Measurements from ENCODE around the gene MPDU1. TPM values are rescaled to one million over a fixed set of nuclear protein-coding genes. Genes with fewer than 3 reads are reported as not detected.
"Not testable (repeated sequence)": the region's sequence is repeated elsewhere in the genome, so short reads cannot be mapped to it uniquely, and the experiment has no call there.

MPDU1 gene
- total RNA-seq, 1 experiment from 2014 or later, result 34.6 TPM

GRCh38 chr17:7590743-7591142, 7.1 kb downstream of the MPDU1 start:
- DNase-seq, result no peak
- no peaks in the 10 kb centered on the region for H3K9me3 Mint-ChIP-seq (ENCODE audit: low read depth, unreplicated experiment)
- CTCF ChIA-PET, result no interaction called here
- H3K4me3 Mint-ChIP-seq (ENCODE audit: low read depth, unreplicated experiment), result no peak overlapping the region
- H3K27me3 Mint-ChIP-seq (ENCODE audit: unreplicated experiment), result no peaks in the 10 kb centered on the region
- peak overlapping the region; percentile 6 for H3K27ac Mint-ChIP-seq (ENCODE audit: unreplicated experiment)
- peaks cover 52% of the 10 kb centered on the region for H3K36me3 Mint-ChIP-seq (ENCODE audit: insufficient read depth, unreplicated experiment)
- TF ChIP-seq CTCF (IDR thresholded peaks at IDR 0.05; ENCODE audit: unreplicated experiment), result no peak
- intact Hi-C loops (cut with micrococcal nuclease; ENCODE audit: unreplicated experiment), result no loop called here
- no peaks in the 10 kb centered on the region for H3K4me1 Mint-ChIP-seq (ENCODE audit: low read depth, unreplicated experiment)
- BruUV-seq (replicated peaks), result no TSS peak

GRCh38 chr17:7591596-7591995, 7.9 kb downstream of the MPDU1 start:
- no peak for DNase-seq
- peaks cover 56% of the 10 kb centered on the region for H3K36me3 Mint-ChIP-seq (ENCODE audit: insufficient read depth, unreplicated experiment)
- no peak overlapping the region for H3K27ac Mint-ChIP-seq (ENCODE audit: unreplicated experiment)
- TF ChIP-seq CTCF (IDR thresholded peaks at IDR 0.05; ENCODE audit: unreplicated experiment), result no peak
- H3K9me3 Mint-ChIP-seq (ENCODE audit: low read depth, unreplicated experiment), result no peaks in the 10 kb centered on the region
- BruUV-seq (replicated peaks), result no TSS peak
- H3K27me3 Mint-ChIP-seq (ENCODE audit: unreplicated experiment), result no peaks in the 10 kb centered on the region
- CTCF ChIA-PET, result no interaction called here
- intact Hi-C loops (cut with micrococcal nuclease; ENCODE audit: unreplicated experiment), result no loop called here
- no peak overlapping the region for H3K4me3 Mint-ChIP-seq (ENCODE audit: low read depth, unreplicated experiment)
- H3K4me1 Mint-ChIP-seq (ENCODE audit: low read depth, unreplicated experiment), result no peaks in the 10 kb centered on the region

DNA sequence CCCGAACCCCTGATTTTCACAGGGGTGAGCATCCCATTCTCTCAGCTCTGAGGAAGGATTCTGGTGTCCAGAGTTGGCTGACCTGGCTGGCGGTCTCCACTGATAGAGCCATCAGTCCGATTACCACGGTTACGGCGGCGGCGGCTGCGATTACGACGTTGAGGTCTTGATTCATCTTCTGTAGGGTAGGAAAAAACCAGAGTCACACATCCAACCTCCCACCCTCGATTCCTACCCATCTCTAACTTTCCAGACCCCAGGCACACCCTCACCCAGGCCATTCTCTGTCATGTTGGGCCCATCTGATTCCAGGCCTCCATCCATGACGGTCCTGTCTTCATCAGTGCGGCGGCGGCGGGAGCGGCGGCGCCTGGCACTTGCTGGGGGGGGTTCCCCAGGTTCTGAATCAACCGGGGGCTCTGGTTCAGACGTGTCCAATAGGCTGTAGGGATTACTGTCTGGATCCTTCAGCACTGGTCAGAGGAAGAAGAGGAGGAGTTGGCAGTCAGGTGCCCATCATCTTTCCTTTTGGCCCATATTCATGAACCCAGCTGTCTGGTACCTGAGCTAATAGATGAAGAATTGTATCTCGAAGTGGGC, 8.9 kb downstream of the MPDU1 start:
- H3K4me3 Mint-ChIP-seq (ENCODE audit: low read depth, unreplicated experiment), result no peak overlapping the region
- BruUV-seq (replicated peaks), result TSS peak; percentile 24
- no peaks in the 10 kb centered on the region for H3K9me3 Mint-ChIP-seq (ENCODE audit: low read depth, unreplicated experiment)
- H3K27ac Mint-ChIP-seq (ENCODE audit: unreplicated experiment), result no peak overlapping the region
- peaks cover 51% of the 10 kb centered on the region for H3K36me3 Mint-ChIP-seq (ENCODE audit: insufficient read depth, unreplicated experiment)
- no peaks in the 10 kb centered on the region for H3K4me1 Mint-ChIP-seq (ENCODE audit: low read depth, unreplicated experiment)
- intact Hi-C loops (cut with micrococcal nuclease; ENCODE audit: unreplicated experiment), result no loop called here
- TF ChIP-seq CTCF (IDR thresholded peaks at IDR 0.05; ENCODE audit: unreplicated experiment), result no peak
- CTCF ChIA-PET, result no interaction called here
- DNase-seq, result no peak
- H3K27me3 Mint-ChIP-seq (ENCODE audit: unreplicated experiment), result no peaks in the 10 kb centered on the region

- TF ChIP-seq CTCF (IDR thresholded peaks at IDR 0.05; ENCODE audit: unreplicated experiment), result no peak
- DNase-seq, result no peak
- Mint-ChIP-seq H3K4me3 (ENCODE audit: low read depth, unreplicated experiment) (no peak overlapping the region), H3K36me3 (ENCODE audit: insufficient read depth, unreplicated experiment) (peaks cover 45% of the 10 kb centered on the region), H3K4me1 (ENCODE audit: low read depth, unreplicated experiment) (no peaks in the 10 kb centered on the region), H3K27me3 (ENCODE audit: unreplicated experiment) (no peaks in the 10 kb centered on the region), H3K27ac (ENCODE audit: unreplicated experiment) (no peak overlapping the region), H3K9me3 (ENCODE audit: low read depth, unreplicated experiment) (no peaks in the 10 kb centered on the region)
- CTCF ChIA-PET, result no interaction called here
- intact Hi-C loops (cut with micrococcal nuclease; ENCODE audit: unreplicated experiment), result no loop called here
- no TSS peak for BruUV-seq (replicated peaks)
These were observed 9.6 kb downstream of the MPDU1 start for GRCh38 chr17:7593296-7593695.

GRCh38 chr17:7597561-7597960, 13.9 kb downstream of the MPDU1 start:
- intact Hi-C loops (cut with micrococcal nuclease; ENCODE audit: unreplicated experiment); H3K4me1 Mint-ChIP-seq (ENCODE audit: low read depth, unreplicated experiment); H3K4me3 Mint-ChIP-seq (ENCODE audit: low read depth, unreplicated experiment); H3K27ac Mint-ChIP-seq (ENCODE audit: unreplicated experiment); H3K27me3 Mint-ChIP-seq (ENCODE audit: unreplicated experiment); BruUV-seq (replicated peaks); CTCF ChIA-PET; DNase-seq; H3K9me3 Mint-ChIP-seq (ENCODE audit: low read depth, unreplicated experiment): not testable (repeated sequence)
- peaks cover 66% of the 10 kb centered on the region for H3K36me3 Mint-ChIP-seq (ENCODE audit: insufficient read depth, unreplicated experiment)

Measured in Calu3 (cell line).